ENCODE measurements around the gene FAM83C.

FAM83C gene

GRCh38 chr20:35328689-35329088, 36.5 kb upstream of the FAM83C start:
- H3K9ac ChIP-seq (ENCODE audit: low read length in 5 of 5) = no peak overlapping the region
- peaks cover 0 to 21% (median 4%) of the 10 kb centered on the region in 5 donors for H3K36me3 ChIP-seq (ENCODE audit: control insufficient read depth in 5 of 5, insufficient read depth in 5 of 5, low read length in 5 of 5)
- peaks cover 0 to 8% (median 3%) of the 10 kb centered on the region in 5 donors for H3K4me1 ChIP-seq (ENCODE audit: control insufficient read depth in 5 of 5, insufficient read depth in 5 of 5, low read length in 5 of 5)
- H3K27ac ChIP-seq (ENCODE audit: low read depth, low read length) = no peak overlapping the region
- H3K9me3 ChIP-seq (ENCODE audit: control insufficient read depth in 5 of 5, low read length in 5 of 5) = no peaks in the 10 kb centered on the region
- no peak overlapping the region for H3K4me3 ChIP-seq (ENCODE audit: low read depth in 1 of 5, low read length in 5 of 5)
- no peaks in the 10 kb centered on the region for H3K27me3 ChIP-seq (ENCODE audit: control insufficient read depth in 5 of 5, insufficient read depth in 4 of 5, low read length in 5 of 5)

- Histone ChIP-seq H3K9me3 (ENCODE audit: control insufficient read depth in 5 of 5, low read length in 5 of 5) (no peaks in the 10 kb centered on the region), H3K4me1 (ENCODE audit: control insufficient read depth in 5 of 5, insufficient read depth in 5 of 5, low read length in 5 of 5) (peaks cover 0 to 4% (median 0%) of the 10 kb centered on the region in 5 donors), H3K27ac (ENCODE audit: low read depth, low read length) (no peak overlapping the region), H3K36me3 (ENCODE audit: control insufficient read depth in 5 of 5, insufficient read depth in 5 of 5, low read length in 5 of 5) (peaks cover 0 to 21% (median 4%) of the 10 kb centered on the region in 5 donors), H3K9ac (ENCODE audit: low read length in 5 of 5) (no peak overlapping the region), H3K27me3 (ENCODE audit: control insufficient read depth in 5 of 5, insufficient read depth in 4 of 5, low read length in 5 of 5) (no peaks in the 10 kb centered on the region), H3K4me3 (ENCODE audit: low read depth in 1 of 5, low read length in 5 of 5) (no peak overlapping the region)
Measured at GRCh38 chr20:35328095-35328685, 36.0 kb upstream of the FAM83C start.

- Histone ChIP-seq H3K4me3 (ENCODE audit: low read depth in 1 of 5, low read length in 5 of 5) (no peak overlapping the region), H3K27ac (ENCODE audit: low read depth, low read length) (no peak overlapping the region), H3K27me3 (ENCODE audit: control insufficient read depth in 5 of 5, insufficient read depth in 4 of 5, low read length in 5 of 5) (no peaks in the 10 kb centered on the region), H3K4me1 (ENCODE audit: control insufficient read depth in 5 of 5, insufficient read depth in 5 of 5, low read length in 5 of 5) (no peaks in the 10 kb centered on the region), H3K9ac (ENCODE audit: low read length in 5 of 5) (no peak overlapping the region), H3K9me3 (ENCODE audit: control insufficient read depth in 5 of 5, low read length in 5 of 5) (no peaks in the 10 kb centered on the region), H3K36me3 (ENCODE audit: control insufficient read depth in 5 of 5, insufficient read depth in 5 of 5, low read length in 5 of 5) (peaks cover 0 to 18% (median 4%) of the 10 kb centered on the region in 5 donors)
Measured at GRCh38 chr20:35327074-35327976, 35.1 kb upstream of the FAM83C start.

GRCh38 chr20:35326740-35327073, 34.5 kb upstream of the FAM83C start:
- Histone ChIP-seq H3K27me3 (ENCODE audit: control insufficient read depth in 5 of 5, insufficient read depth in 4 of 5, low read length in 5 of 5) (no peaks in the 10 kb centered on the region), H3K4me3 (ENCODE audit: low read depth in 1 of 5, low read length in 5 of 5) (no peak overlapping the region), H3K36me3 (ENCODE audit: control insufficient read depth in 5 of 5, insufficient read depth in 5 of 5, low read length in 5 of 5) (peaks cover 0 to 15% (median 2%) of the 10 kb centered on the region in 5 donors), H3K9ac (ENCODE audit: low read length in 5 of 5) (no peak overlapping the region), H3K4me1 (ENCODE audit: control insufficient read depth in 5 of 5, insufficient read depth in 5 of 5, low read length in 5 of 5) (no peaks in the 10 kb centered on the region), H3K9me3 (ENCODE audit: control insufficient read depth in 5 of 5, low read length in 5 of 5) (no peaks in the 10 kb centered on the region), H3K27ac (ENCODE audit: low read depth, low read length) (no peak overlapping the region)

GRCh38 chr20:35326021-35326739, 34.0 kb upstream of the FAM83C start:
- no peak overlapping the region for H3K27ac ChIP-seq (ENCODE audit: low read depth, low read length)
- H3K4me1 ChIP-seq (ENCODE audit: control insufficient read depth in 5 of 5, insufficient read depth in 5 of 5, low read length in 5 of 5) = no peaks in the 10 kb centered on the region
- no peaks in the 10 kb centered on the region for H3K27me3 ChIP-seq (ENCODE audit: control insufficient read depth in 5 of 5, insufficient read depth in 4 of 5, low read length in 5 of 5)
- H3K36me3 ChIP-seq (ENCODE audit: control insufficient read depth in 5 of 5, insufficient read depth in 5 of 5, low read length in 5 of 5) = peaks cover 0 to 15% (median 2%) of the 10 kb centered on the region in 5 donors
- no peak overlapping the region for H3K4me3 ChIP-seq (ENCODE audit: low read depth in 1 of 5, low read length in 5 of 5)
- H3K9me3 ChIP-seq (ENCODE audit: control insufficient read depth in 5 of 5, low read length in 5 of 5) = no peaks in the 10 kb centered on the region
- H3K9ac ChIP-seq (ENCODE audit: low read length in 5 of 5) = no peak overlapping the region

GRCh38 chr20:35325401-35325800, 33.2 kb upstream of the FAM83C start:
- Histone ChIP-seq H3K36me3 (ENCODE audit: control insufficient read depth in 5 of 5, insufficient read depth in 5 of 5, low read length in 5 of 5) (peaks cover 0 to 15% (median 5%) of the 10 kb centered on the region in 5 donors), H3K4me3 (ENCODE audit: low read depth in 1 of 5, low read length in 5 of 5) (no peak overlapping the region), H3K27ac (ENCODE audit: low read depth, low read length) (no peak overlapping the region), H3K27me3 (ENCODE audit: control insufficient read depth in 5 of 5, insufficient read depth in 4 of 5, low read length in 5 of 5) (no peaks in the 10 kb centered on the region), H3K9ac (ENCODE audit: low read length in 5 of 5) (no peak overlapping the region), H3K9me3 (ENCODE audit: control insufficient read depth in 5 of 5, low read length in 5 of 5) (no peaks in the 10 kb centered on the region), H3K4me1 (ENCODE audit: control insufficient read depth in 5 of 5, insufficient read depth in 5 of 5, low read length in 5 of 5) (no peaks in the 10 kb centered on the region)

GRCh38 chr20:35320396-35321126, 28.3 kb upstream of the FAM83C start:
- H3K9ac ChIP-seq (ENCODE audit: low read length in 5 of 5) = no peak overlapping the region
- no peaks in the 10 kb centered on the region for H3K4me1 ChIP-seq (ENCODE audit: control insufficient read depth in 5 of 5, insufficient read depth in 5 of 5, low read length in 5 of 5)
- H3K36me3 ChIP-seq (ENCODE audit: control insufficient read depth in 5 of 5, insufficient read depth in 5 of 5, low read length in 5 of 5) = peaks cover 0 to 18% (median 7%) of the 10 kb centered on the region in 5 donors
- H3K4me3 ChIP-seq (ENCODE audit: low read depth in 1 of 5, low read length in 5 of 5) = no peak overlapping the region
- H3K9me3 ChIP-seq (ENCODE audit: control insufficient read depth in 5 of 5, low read length in 5 of 5) = no peaks in the 10 kb centered on the region
- H3K27ac ChIP-seq (ENCODE audit: low read depth, low read length) = no peak overlapping the region
- no peaks in the 10 kb centered on the region for H3K27me3 ChIP-seq (ENCODE audit: control insufficient read depth in 5 of 5, insufficient read depth in 4 of 5, low read length in 5 of 5)

- no peak overlapping the region for H3K27ac ChIP-seq (ENCODE audit: low read depth, low read length)
- H3K27me3 ChIP-seq (ENCODE audit: control insufficient read depth in 5 of 5, insufficient read depth in 4 of 5, low read length in 5 of 5) = no peaks in the 10 kb centered on the region
- no peaks in the 10 kb centered on the region for H3K9me3 ChIP-seq (ENCODE audit: control insufficient read depth in 5 of 5, low read length in 5 of 5)
- H3K4me3 ChIP-seq (ENCODE audit: low read depth in 1 of 5, low read length in 5 of 5) = no peak overlapping the region
- H3K36me3 ChIP-seq (ENCODE audit: control insufficient read depth in 5 of 5, insufficient read depth in 5 of 5, low read length in 5 of 5) = peaks cover 0 to 14% (median 7%) of the 10 kb centered on the region in 5 donors
- H3K4me1 ChIP-seq (ENCODE audit: control insufficient read depth in 5 of 5, insufficient read depth in 5 of 5, low read length in 5 of 5) = peaks cover 0 to 4% (median 0%) of the 10 kb centered on the region in 5 donors
- no peak overlapping the region for H3K9ac ChIP-seq (ENCODE audit: low read length in 5 of 5)
Measured at GRCh38 chr20:35319871-35320197, 27.6 kb upstream of the FAM83C start.

- Histone ChIP-seq H3K4me1 (ENCODE audit: control insufficient read depth in 5 of 5, insufficient read depth in 5 of 5, low read length in 5 of 5) (peaks cover 0 to 6% (median 0%) of the 10 kb centered on the region in 5 donors), H3K36me3 (ENCODE audit: control insufficient read depth in 5 of 5, insufficient read depth in 5 of 5, low read length in 5 of 5) (peaks cover 0 to 15% (median 8%) of the 10 kb centered on the region in 5 donors), H3K27me3 (ENCODE audit: control insufficient read depth in 5 of 5, insufficient read depth in 4 of 5, low read length in 5 of 5) (no peaks in the 10 kb centered on the region), H3K9me3 (ENCODE audit: control insufficient read depth in 5 of 5, low read length in 5 of 5) (no peaks in the 10 kb centered on the region), H3K9ac (ENCODE audit: low read length in 5 of 5) (no peak overlapping the region), H3K4me3 (ENCODE audit: low read depth in 1 of 5, low read length in 5 of 5) (no peak overlapping the region), H3K27ac (ENCODE audit: low read depth, low read length) (no peak overlapping the region)
Measured at GRCh38 chr20:35319192-35319870, 27.1 kb upstream of the FAM83C start.
